H9 (cell line): Measurements from ENCODE around the gene HSPA9. TPM values are rescaled to one million over a fixed set of nuclear protein-coding genes. Genes with fewer than 3 reads are reported as not detected.

Experiments
- DNase-seq: peaks from one replicate; pipeline ENCODE4 v3.0.0-alpha.2; 2017
- H2AFZ ChIP-seq: one replicate; pipeline ENCODE4 v1.6.1; 2013; ENCODE audit warnings: mild to moderate bottlenecking, low read length, control low read depth, moderate library complexity
- H2AK5ac ChIP-seq: 2 replicates; pipeline ENCODE4 v1.6.1; 2013; ENCODE audit warnings: low read length, control low read depth, mixed read lengths; ENCODE audit not compliant: insufficient read length
- H2BK120ac ChIP-seq: one replicate; pipeline ENCODE4 v1.6.1; 2013; ENCODE audit warnings: low read depth, mild to moderate bottlenecking, low read length, control low read depth, inconsistent platforms; ENCODE audit not compliant: poor library complexity, severe bottlenecking
- H2BK12ac ChIP-seq: 2 replicates; pipeline ENCODE4 v1.6.1; 2013; ENCODE audit warnings: low read length, control low read depth, mixed read lengths, low read depth; ENCODE audit not compliant: insufficient read length
- H2BK15ac ChIP-seq: 2 replicates; pipeline ENCODE4 v1.6.1; 2013; ENCODE audit warnings: low read depth, low read length, control low read depth
- H2BK20ac ChIP-seq: one replicate; pipeline ENCODE4 v1.6.1; 2013; ENCODE audit warnings: low read depth, mild to moderate bottlenecking, low read length, control low read depth, inconsistent platforms; ENCODE audit not compliant: poor library complexity, severe bottlenecking
- H2BK5ac ChIP-seq: 2 replicates; pipeline ENCODE4 v1.6.1; 2013; ENCODE audit warnings: low read length, control low read depth, mixed read lengths; ENCODE audit not compliant: insufficient read length
- H3K14ac ChIP-seq: 2 replicates; pipeline ENCODE4 v1.6.1; 2013; ENCODE audit warnings: low read length, control low read depth; ENCODE audit not compliant: insufficient read depth
- H3K18ac ChIP-seq: 2 replicates; pipeline ENCODE4 v1.6.1; 2013; ENCODE audit warnings: low read depth, mild to moderate bottlenecking, mixed read lengths, low read length, control low read depth; ENCODE audit not compliant: insufficient read length
- H3K23ac ChIP-seq: 2 replicates; pipeline ENCODE4 v1.6.1; 2013; ENCODE audit warnings: low read length, control low read depth, mixed read lengths, low read depth; ENCODE audit not compliant: insufficient read length
- H3K23me2 ChIP-seq: 2 replicates; pipeline ENCODE4 v1.6.1; 2013; ENCODE audit warnings: low read depth, mild to moderate bottlenecking, mixed read lengths, low read length, control low read depth; ENCODE audit not compliant: insufficient read length, poor library complexity, severe bottlenecking
- H3K27ac ChIP-seq: 2 replicates; pipeline ENCODE4 v1.5.1; 2013; ENCODE audit warnings: low read length, control low read depth, mixed read lengths, low read depth; ENCODE audit not compliant: insufficient read length
- H3K27me3 ChIP-seq: 2 replicates; pipeline ENCODE4 v1.6.1; 2013; ENCODE audit warnings: low read length, control low read depth, inconsistent platforms; ENCODE audit not compliant: insufficient read depth
- H3K4ac ChIP-seq: 2 replicates; pipeline ENCODE4 v1.6.1; 2013; ENCODE audit warnings: low read depth, mild to moderate bottlenecking, control low read depth, inconsistent platforms, low read length, moderate library complexity
- H3K4me1 ChIP-seq: 2 replicates; pipeline ENCODE4 v1.6.1; 2013; ENCODE audit warnings: low read length, control low read depth, inconsistent platforms; ENCODE audit not compliant: insufficient read depth
- H3K4me2 ChIP-seq: 2 replicates; pipeline ENCODE4 v1.6.1; 2013; ENCODE audit warnings: low read length, control low read depth, mixed read lengths; ENCODE audit not compliant: insufficient read length, insufficient read depth
- H3K56ac ChIP-seq: 2 replicates; pipeline ENCODE4 v1.6.1; 2013; ENCODE audit warnings: low read depth, mild to moderate bottlenecking, mixed read lengths, low read length, control low read depth; ENCODE audit not compliant: insufficient read length
- H3K79me1 ChIP-seq: 2 replicates; pipeline ENCODE4 v1.6.1; 2013; ENCODE audit warnings: low read depth, mild to moderate bottlenecking, moderate library complexity, low read length, control low read depth, inconsistent platforms; ENCODE audit not compliant: insufficient read depth, poor library complexity, severe bottlenecking
- H3K79me2 ChIP-seq: 2 replicates; pipeline ENCODE4 v1.6.1; 2013; ENCODE audit warnings: low read length, control low read depth, inconsistent platforms; ENCODE audit not compliant: insufficient read depth
- H3K9ac ChIP-seq: 2 replicates; pipeline ENCODE4 v1.6.1; 2013; ENCODE audit warnings: low read length, control low read depth, mixed read lengths; ENCODE audit not compliant: insufficient read length; ENCODE audit errors: extremely low read depth
- H3K9me3 ChIP-seq: one replicate; pipeline ENCODE4 v1.6.1; 2013; ENCODE audit warnings: low read depth, low read length, inconsistent platforms; ENCODE audit not compliant: control insufficient read depth
- H3T11ph ChIP-seq: one replicate; pipeline ENCODE4 v1.6.1; 2013; ENCODE audit warnings: mild to moderate bottlenecking, low read length, control low read depth, inconsistent platforms
- H4K20me1 ChIP-seq: one replicate; pipeline ENCODE4 v1.6.1; 2013; ENCODE audit not compliant: control insufficient read depth, insufficient read length, insufficient read depth
- H4K5ac ChIP-seq: 2 replicates; pipeline ENCODE4 v1.6.1; 2013; ENCODE audit warnings: low read depth, mild to moderate bottlenecking, mixed read lengths, low read length, control low read depth; ENCODE audit not compliant: insufficient read length
- H4K8ac ChIP-seq: replicated peaks from 2 replicates; pipeline ENCODE4 v1.6.1; 2013; ENCODE audit warnings: low read length, control low read depth, mixed read lengths, low read depth; ENCODE audit not compliant: insufficient read length
- H4K91ac ChIP-seq: 2 replicates; pipeline ENCODE4 v1.6.1; 2013; ENCODE audit warnings: low read depth, mild to moderate bottlenecking, moderate library complexity, mixed read lengths, low read length, control low read depth; ENCODE audit not compliant: insufficient read length
- H3K27ac Mint-ChIP-seq, 3 experiments: 2 replicates in 2 of 3; 3 replicates in 1 of 3; pipeline ENCODE4 v1.8.0; 2020 to 2021; ENCODE audit warnings: mixed read lengths in 3 of 3, mild to moderate bottlenecking in 1 of 3, moderate library complexity in 1 of 3
- H3K27me3 Mint-ChIP-seq: 2 replicates; pipeline ENCODE4 v1.8.0; 2021; ENCODE audit warnings: low read depth, mild to moderate bottlenecking, moderate library complexity, mixed read lengths
- H3K36me3 Mint-ChIP-seq, 3 experiments: 2 replicates in 2 of 3; 3 replicates in 1 of 3; pipeline ENCODE4 v1.8.0; 2020 to 2021; ENCODE audit warnings: low read depth in 3 of 3, mixed read lengths in 3 of 3; ENCODE audit not compliant: insufficient read depth in 1 of 3
- H3K4me1 Mint-ChIP-seq, 2 experiments: 2 replicates each; pipeline ENCODE4 v1.8.0; 2020; ENCODE audit warnings: mixed read lengths in 2 of 2
- H3K4me3 Mint-ChIP-seq, 2 experiments: 2 replicates in 1 of 2; 3 replicates in 1 of 2; pipeline ENCODE4 v1.8.0; 2020 to 2021; ENCODE audit warnings: mild to moderate bottlenecking in 2 of 2, mixed read lengths in 2 of 2, moderate library complexity in 1 of 2
- H3K9me3 Mint-ChIP-seq, 2 experiments: 2 replicates in 1 of 2; 3 replicates in 1 of 2; pipeline ENCODE4 v1.8.0; 2020; ENCODE audit warnings: mild to moderate bottlenecking in 2 of 2, mixed read lengths in 2 of 2, moderate library complexity in 1 of 2
- WGBS: extraction: QIAGEN DNeasy Blood & Tissue Kit; methylation state at CpG from one replicate; pipeline ENCODE4 v1.1.7; 2013; ENCODE audit warnings: missing lambda C conversion rate, low lambda C conversion rate, mixed read lengths; ENCODE audit not compliant: insufficient read length; ENCODE audit errors: extremely low coverage; 5-methylcytosine and 5-hydroxymethylcytosine counted together
- total RNA-seq: library from RNA; stranded (reverse); gene quantifications from 2 replicates; pipeline ENCODE4 v1.2.1, GENCODE V29; 2021
- TF ChIP-seq, protein P1 (sequence below): fragments of 200-600 bp; sonication (generic); conservative IDR thresholded peaks from 3 replicates; pipeline ENCODE4 v1.8.0; 2021; ENCODE audit warnings: antibody characterized with exemption, mild to moderate bottlenecking

HSPA9 gene
- total RNA-seq, 1 experiment from 2014 or later, result 397 TPM

DNA sequence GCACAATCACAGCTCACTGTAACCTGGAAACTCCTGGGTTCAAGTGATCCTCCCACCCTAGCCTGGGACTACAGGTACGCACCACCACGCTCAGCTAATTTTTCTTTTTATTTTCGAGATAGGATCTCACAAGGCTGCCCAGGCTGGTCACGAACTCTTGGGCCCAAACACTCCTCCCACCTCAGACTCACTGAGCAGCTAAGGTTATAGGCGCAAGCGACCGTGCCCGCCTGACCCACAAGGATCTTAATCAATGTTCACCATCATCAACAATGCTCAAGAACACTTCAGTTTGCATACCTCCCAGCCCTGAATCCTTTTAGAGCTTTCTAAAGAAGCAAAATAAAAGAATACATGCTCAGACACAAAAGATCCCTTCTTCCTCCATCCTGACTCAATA is 45.4 kb downstream of the HSPA9 start:
- peaks cover 18% of the 10 kb centered on the region in 2 experiments for H3K4me1 Mint-ChIP-seq
- Histone ChIP-seq H2BK12ac (no peak overlapping the region), H2BK15ac (no peak overlapping the region), H3K18ac (no peak overlapping the region), H3K79me2 (peaks cover 62% of the 10 kb centered on the region), H2BK120ac (no peak overlapping the region), H4K8ac (no peak overlapping the region), H3K27ac (no peak overlapping the region), H4K5ac (no peak overlapping the region), H3K4me2 (no peak overlapping the region), H3K4ac (no peak overlapping the region), H3K23me2 (no peaks in the 10 kb centered on the region), H3K56ac (no peak overlapping the region), H3K79me1 (no peaks in the 10 kb centered on the region), H3K9me3 (no peaks in the 10 kb centered on the region), H3K23ac (no peak overlapping the region), H4K91ac (no peak overlapping the region), H3T11ph (no peak overlapping the region), H2BK5ac (no peak overlapping the region), H3K27me3 (no peaks in the 10 kb centered on the region), H3K14ac (no peak overlapping the region), H2BK20ac (no peak overlapping the region), H2AK5ac (no peak overlapping the region), H2AFZ (no peak overlapping the region), H3K4me1 (no peaks in the 10 kb centered on the region; the same call in 1 of the 2 replicates), H4K20me1 (no peaks in the 10 kb centered on the region), H3K9ac (no peak overlapping the region)
- WGBS, result no CpG with 5 or more reads among the region's 8 CpGs
- H3K36me3 Mint-ChIP-seq, result peaks cover 28 to 42% (median 34%) of the 10 kb centered on the region in 3 experiments; a peak in 6 of 7 replicates
- no peak for DNase-seq
- H3K27me3 Mint-ChIP-seq, result no peaks in the 10 kb centered on the region
- no peaks in the 10 kb centered on the region for H3K9me3 Mint-ChIP-seq
- H3K27ac Mint-ChIP-seq, result peak overlapping the region; percentile 52 to 81 (median 79); a peak in 5 of 7 replicates
- TF ChIP-seq, protein P1, sequence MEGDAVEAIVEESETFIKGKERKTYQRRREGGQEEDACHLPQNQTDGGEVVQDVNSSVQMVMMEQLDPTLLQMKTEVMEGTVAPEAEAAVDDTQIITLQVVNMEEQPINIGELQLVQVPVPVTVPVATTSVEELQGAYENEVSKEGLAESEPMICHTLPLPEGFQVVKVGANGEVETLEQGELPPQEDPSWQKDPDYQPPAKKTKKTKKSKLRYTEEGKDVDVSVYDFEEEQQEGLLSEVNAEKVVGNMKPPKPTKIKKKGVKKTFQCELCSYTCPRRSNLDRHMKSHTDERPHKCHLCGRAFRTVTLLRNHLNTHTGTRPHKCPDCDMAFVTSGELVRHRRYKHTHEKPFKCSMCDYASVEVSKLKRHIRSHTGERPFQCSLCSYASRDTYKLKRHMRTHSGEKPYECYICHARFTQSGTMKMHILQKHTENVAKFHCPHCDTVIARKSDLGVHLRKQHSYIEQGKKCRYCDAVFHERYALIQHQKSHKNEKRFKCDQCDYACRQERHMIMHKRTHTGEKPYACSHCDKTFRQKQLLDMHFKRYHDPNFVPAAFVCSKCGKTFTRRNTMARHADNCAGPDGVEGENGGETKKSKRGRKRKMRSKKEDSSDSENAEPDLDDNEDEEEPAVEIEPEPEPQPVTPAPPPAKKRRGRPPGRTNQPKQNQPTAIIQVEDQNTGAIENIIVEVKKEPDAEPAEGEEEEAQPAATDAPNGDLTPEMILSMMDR, result no peak
- no peak overlapping the region; a peak in 1 of 5 replicates for H3K4me3 Mint-ChIP-seq
